HepG2 (cell line): ENCODE results near the gene AADACL4. TPM values are rescaled to one million over a fixed set of nuclear protein-coding genes. Genes with fewer than 3 reads are reported as not detected.

ENCODE experiments used
- ATAC-seq: fragments of 200-7000 bp; cut with Tn5 transposase; 3 replicates; pipeline ENCODE4 v1.9.1; 2020; ENCODE audit warnings: mild to moderate bottlenecking, moderate library complexity
- BruUV-seq: library from RNA; stranded (reverse); fragments of 400-500 nt; replicated peaks from 2 replicates; lab custom pipeline; 2021; lab: Mats Ljungman, UMichigan
- CTCF ChIA-PET: fragments of 300-600 bp; formaldehyde crosslinking; extraction: SDS; loops from one replicate; lab custom pipeline; 2021; ENCODE audit warnings: low total read pairs, inconsistent platforms, low intra/inter-chr PET ratio; lab: Yijun Ruan, JAX
- POLR2A ChIA-PET: fragments of 350-600 bp; sonication (Branson Sonifier 250); formaldehyde crosslinking; loops from one replicate; lab custom pipeline; 2020; ENCODE audit warnings: antibody characterized with exemption, inconsistent platforms; lab: Yijun Ruan, JAX
- DNase-seq: peaks from one replicate; pipeline ENCODE4 v3.0.0-alpha.2; 2015; ENCODE audit warnings: low spot score
- FAIRE-seq: peaks from 3 replicates; lab custom pipeline; 2011; peaks lifted over from hg19 to GRCh38; lab: Jason Lieb, UNC
- H2AFZ ChIP-seq: one replicate; pipeline ENCODE4 v1.6.1; 2011; ENCODE audit warnings: low read length, inconsistent platforms
- H3K27ac ChIP-seq: fragments of 300-600 bp; 3 replicates; pipeline ENCODE4 v1.8.0; 2011; ENCODE audit warnings: mixed run types, mild to moderate bottlenecking, mixed read lengths, low read length, inconsistent platforms; ENCODE audit not compliant: insufficient read depth; ENCODE audit errors: extremely low read length
- H3K27me3 ChIP-seq, 2 experiments: fragments of 200-600 bp in 1 of 2; 2 replicates in 1 of 2; 3 replicates in 1 of 2; pipeline versions ENCODE4 v1.6.0 to v1.8.0; 2011; ENCODE audit warnings: low read length in 2 of 2, mild to moderate bottlenecking in 2 of 2, moderate library complexity in 2 of 2, inconsistent platforms in 1 of 2; ENCODE audit not compliant: insufficient read depth in 2 of 2, control insufficient read depth in 1 of 2
- H3K36me3 ChIP-seq, 2 experiments: fragments of 200-600 bp in 1 of 2; replicated peaks in 1 of 2; 2 replicates in 1 of 2; 3 replicates in 1 of 2; pipeline versions ENCODE4 v1.5.1 to v1.8.0; 2011; ENCODE audit warnings: low read length in 2 of 2, inconsistent platforms in 1 of 2; ENCODE audit not compliant: insufficient read depth in 2 of 2, control insufficient read depth in 1 of 2
- H3K4me1 ChIP-seq: 2 replicates; pipeline ENCODE4 v1.5.1; 2012; ENCODE audit warnings: low read length, inconsistent platforms; ENCODE audit not compliant: insufficient read depth
- H3K4me2 ChIP-seq: 2 replicates; pipeline ENCODE4 v1.6.0; 2011; ENCODE audit warnings: low read depth, low read length, inconsistent platforms
- H3K4me3 ChIP-seq, 3 experiments: fragments of 200-600 bp in 1 of 3; sonication (generic), shearing (Covaris generic) in 1 of 3; replicated peaks in 1 of 3; 2 replicates each; pipeline ENCODE4 v1.5.1; 2011 to 2016; ENCODE audit warnings: low read length in 3 of 3, inconsistent platforms in 2 of 3, low read depth in 2 of 3, mild to moderate bottlenecking in 2 of 3, control low read depth in 1 of 3, mixed read lengths in 1 of 3; ENCODE audit not compliant: insufficient read depth in 1 of 3
- H3K79me2 ChIP-seq: one replicate; pipeline ENCODE4 v1.6.1; 2011; ENCODE audit warnings: low read length, inconsistent platforms; ENCODE audit not compliant: insufficient read depth
- H3K9ac ChIP-seq: 2 replicates; pipeline ENCODE4 v1.6.0; 2011; ENCODE audit warnings: mild to moderate bottlenecking, low read depth, low read length, inconsistent platforms; ENCODE audit not compliant: insufficient read depth
- H3K9me3 ChIP-seq: 2 replicates; pipeline ENCODE4 v1.5.1; 2012; ENCODE audit warnings: mild to moderate bottlenecking, low read length
- H4K20me1 ChIP-seq: 2 replicates; pipeline ENCODE4 v1.6.0; 2011; ENCODE audit warnings: inconsistent platforms, mild to moderate bottlenecking, low read length, moderate library complexity; ENCODE audit not compliant: insufficient read depth
- KAT8 ChIP-seq: IDR thresholded peaks from 2 replicates; pipeline ENCODE4 v1.6.1; 2016; ENCODE audit warnings: missing genetic modification reagents, missing compliant biosample characterization
- MAFF ChIP-seq: IDR thresholded peaks from 2 replicates; pipeline ENCODE4 v1.6.1; 2011; ENCODE audit warnings: low read depth, low read length, improper control_type of control experiment
- MAFK ChIP-seq, 2 experiments: IDR thresholded peaks in 1 of 2; conservative IDR thresholded peaks in 1 of 2; 2 replicates each; pipeline ENCODE4 v1.6.1; 2011; ENCODE audit warnings: improper control_type of control experiment in 2 of 2, low read length in 2 of 2
- TFAP4 ChIP-seq: sonication (generic); IDR thresholded peaks from 2 replicates; pipeline ENCODE4 v1.6.1; 2016; ENCODE audit warnings: low read depth, borderline replicate concordance
- ZMYM2 ChIP-seq: sonication (generic); formaldehyde crosslinking; IDR thresholded peaks from 2 replicates; pipeline ENCODE4 v1.8.0; 2022; ENCODE audit warnings: mild to moderate bottlenecking, missing genetic modification reagents
- ZNF18 ChIP-seq: sonication (generic); formaldehyde crosslinking; IDR thresholded peaks from 2 replicates; pipeline ENCODE4 v1.8.0; 2022; ENCODE audit warnings: mild to moderate bottlenecking, missing genetic modification reagents; ENCODE audit not compliant: insufficient replicate concordance
- ZNF235 ChIP-seq: sonication (generic); formaldehyde crosslinking; IDR thresholded peaks from 2 replicates; pipeline ENCODE4 v1.8.1; 2023; ENCODE audit warnings: mild to moderate bottlenecking, missing genetic modification reagents, borderline replicate concordance
- ZNF44 ChIP-seq: sonication (generic); formaldehyde crosslinking; IDR thresholded peaks from 2 replicates; pipeline ENCODE4 v1.5.1; 2020; ENCODE audit warnings: mild to moderate bottlenecking, missing genetic modification reagents
- ZNF460 ChIP-seq: sonication (generic); formaldehyde crosslinking; IDR thresholded peaks from 2 replicates; pipeline ENCODE4 v1.5.1; 2020; ENCODE audit warnings: missing genetic modification reagents, mild to moderate bottlenecking, borderline replicate concordance
- ZNF484 ChIP-seq: sonication (generic); formaldehyde crosslinking; IDR thresholded peaks from 2 replicates; pipeline ENCODE4 v1.5.1; 2020; ENCODE audit warnings: mild to moderate bottlenecking, low read depth, missing genetic modification reagents, borderline replicate concordance
- ZNF792 ChIP-seq: IDR thresholded peaks from 2 replicates; pipeline ENCODE4 v1.6.1; 2016
- WGBS: methylation state at CpG from one replicate; pipeline ENCODE4 v1.1.6; 2017; ENCODE audit warnings: low lambda C conversion rate; 5-methylcytosine and 5-hydroxymethylcytosine counted together
- in situ Hi-C: cut with HindIII; loops from 2 replicates; pipeline ENCODE4 v1.10.0; 2017; ENCODE audit warnings: low pct_unique_long_range_greater_than_20kb; ENCODE audit not compliant: extremely low pct_ligation_motif_present
- intact Hi-C: fragments of 100-400 bp; cut with micrococcal nuclease; formaldehyde crosslinking; loops from one replicate; pipeline ENCODE4 v1.10.0; 2022; ENCODE audit not compliant: unreplicated experiment
- polyA plus RNA-seq, 8 experiments: library from polyadenylated mRNA; depleted of rRNA in 3 of 8; stranded (reverse) in 7 of 8; unstranded in 1 of 8; fragments of >200 nt; fragmentation: Illumina TruSeq in 4 of 8; extraction: Trizol in 4 of 8; gene quantifications; 2 replicates each; pipeline versions ENCODE4 v1.2.1 to v1.2.3, GENCODE V29; 2011 to 2016; ENCODE audit warnings: low read depth in 4 of 8, missing spikeins in 1 of 8, mixed read lengths in 1 of 8; ENCODE audit not compliant: insufficient read depth in 1 of 8
- total RNA-seq, 5 experiments: library from RNA; depleted of rRNA; stranded (reverse); fragments of >200 nt; fragmentation: Illumina TruSeq; extraction: Trizol; gene quantifications; 2 replicates each; pipeline ENCODE4 v1.2.3, GENCODE V29; 2016; ENCODE audit warnings: low read depth in 1 of 5
- TF ChIP-seq, protein P1 (sequence below): sonication (generic); formaldehyde crosslinking; IDR thresholded peaks from 2 replicates; pipeline ENCODE4 v1.8.0; 2022; ENCODE audit warnings: mild to moderate bottlenecking, missing genetic modification reagents, moderate library complexity

The AADACL4 gene
- total and polyA plus RNA-seq, 2 of the 13 experiments (the other 11 are each of a cell fraction or from before 2014, with no cell fraction given) = not detected

GRCh38 chr1:12643079-12643478 is 806 bp upstream of the AADACL4 start:
- DNase-seq (no peak), ATAC-seq (no peak), FAIRE-seq (no peak)
- H3K4me2 ChIP-seq = no peak overlapping the region
- no peak overlapping the region for H2AFZ ChIP-seq
- H3K4me1 ChIP-seq = no peaks in the 10 kb centered on the region
- H3K9me3 ChIP-seq = peaks cover 23% of the 10 kb centered on the region
- H3K36me3 ChIP-seq = no peaks in the 10 kb centered on the region
- H4K20me1 ChIP-seq = no peaks in the 10 kb centered on the region
- ChIA-PET POLR2A (no interaction called here), CTCF (no interaction called here)
- no peak overlapping the region for H3K9ac ChIP-seq
- no peak overlapping the region for H3K27ac ChIP-seq
- WGBS = 46% methylated on average over 2 of the region's 2 CpGs
- peaks cover 0 to 21% of the 10 kb centered on the region in 2 experiments; a peak in 2 of 5 replicates for H3K27me3 ChIP-seq
- TF ChIP-seq MAFK (conservative IDR thresholded peaks at IDR 0.05 in 1 of 2, IDR thresholded peaks at IDR 0.05 in 1 of 2; ENCODE audit: low read length in 2 of 2) = peak; percentile 53; a peak in 3 of 4 replicates
- TF ChIP-seq, protein P1, sequence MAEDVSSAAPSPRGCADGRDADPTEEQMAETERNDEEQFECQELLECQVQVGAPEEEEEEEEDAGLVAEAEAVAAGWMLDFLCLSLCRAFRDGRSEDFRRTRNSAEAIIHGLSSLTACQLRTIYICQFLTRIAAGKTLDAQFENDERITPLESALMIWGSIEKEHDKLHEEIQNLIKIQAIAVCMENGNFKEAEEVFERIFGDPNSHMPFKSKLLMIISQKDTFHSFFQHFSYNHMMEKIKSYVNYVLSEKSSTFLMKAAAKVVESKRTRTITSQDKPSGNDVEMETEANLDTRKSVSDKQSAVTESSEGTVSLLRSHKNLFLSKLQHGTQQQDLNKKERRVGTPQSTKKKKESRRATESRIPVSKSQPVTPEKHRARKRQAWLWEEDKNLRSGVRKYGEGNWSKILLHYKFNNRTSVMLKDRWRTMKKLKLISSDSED (CRISPR knock-in tag) = no peak
- 0 out of 2 replicates have a peak, but pooled peaks have one; percentile 38 for TF ChIP-seq MAFF
- H3K79me2 ChIP-seq = no peaks in the 10 kb centered on the region
- intact Hi-C loops = no loop called here
- no peak overlapping the region for H3K4me3 ChIP-seq
- in situ Hi-C loops = no loop called here
- no TSS peak for BruUV-seq

DNA sequence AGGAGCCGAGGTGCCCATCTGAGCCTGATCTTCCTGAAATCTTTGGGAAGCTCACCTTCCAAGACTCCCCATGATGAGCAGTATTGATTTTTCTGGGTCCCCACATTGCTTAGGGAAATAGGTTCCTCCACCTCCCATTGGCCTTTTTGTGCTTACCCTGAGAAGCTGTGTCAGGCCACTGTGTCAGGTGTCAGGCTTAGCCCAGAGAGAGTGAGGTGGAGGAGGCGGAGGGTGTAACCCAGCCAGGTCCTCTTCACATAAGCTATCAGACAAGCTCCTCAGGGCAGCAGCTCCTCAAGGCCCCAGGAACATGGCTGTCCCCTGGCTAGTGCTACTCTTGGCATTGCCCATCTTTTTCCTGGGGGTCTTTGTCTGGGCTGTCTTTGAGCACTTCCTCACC is 352 bp downstream of the AADACL4 start:
- H3K4me2 ChIP-seq = no peak overlapping the region
- no peak overlapping the region for H2AFZ ChIP-seq
- FAIRE-seq = no peak
- H3K9me3 ChIP-seq = peaks cover 18% of the 10 kb centered on the region
- ChIA-PET POLR2A (no interaction called here), CTCF (no interaction called here)
- in situ Hi-C loops (no loop called here), intact Hi-C loops (no loop called here)
- no TSS peak for BruUV-seq
- WGBS = 40% methylated on average over 2 of the region's 2 CpGs
- H3K27ac ChIP-seq = no peak overlapping the region
- H4K20me1 ChIP-seq = no peaks in the 10 kb centered on the region
- H3K36me3 ChIP-seq = no peaks in the 10 kb centered on the region
- H3K27me3 ChIP-seq = peaks cover 0 to 21% of the 10 kb centered on the region in 2 experiments; a peak in 2 of 5 replicates
- no peak; the same call in 2 of the 3 replicates for ATAC-seq
- H3K9ac ChIP-seq = no peak overlapping the region
- H3K79me2 ChIP-seq = no peaks in the 10 kb centered on the region
- no peak for DNase-seq
- H3K4me3 ChIP-seq = no peak overlapping the region
- H3K4me1 ChIP-seq = no peaks in the 10 kb centered on the region
- TF ChIP-seq ZNF792 (CRISPR knock-in tag) = no peak
- no peak for TF ChIP-seq ZNF460 (CRISPR knock-in tag)
- no peak for TF ChIP-seq ZNF18 (CRISPR knock-in tag)
- TF ChIP-seq ZNF235 (CRISPR knock-in tag) = no peak
- no peak for TF ChIP-seq ZNF484 (CRISPR knock-in tag)
- no peak for TF ChIP-seq KAT8 (CRISPR knock-in tag)
- TF ChIP-seq TFAP4 = no peak
- no peak for TF ChIP-seq ZMYM2
- TF ChIP-seq ZNF44 (CRISPR knock-in tag) = no peak
